Spleen (tissue), 7 donors: ENCODE results near the gene ELK1.
A peak's percentile ranks its signal among the peaks of the same experiment; 100 is the strongest.

ENCODE experiments used
- POLR2AphosphoS5 ChIP-seq, 3 donors: sonication (generic); formaldehyde crosslinking; IDR thresholded peaks; one replicate each; pipeline ENCODE4 v1.5.1; 2017; ENCODE audit warnings: antibody characterized with exemption in 3 of 3
- TF ChIP-seq, protein P1 (sequence below), 11 experiments: fragments of 200-600 bp in 7 of 11; fragments of 450-650 bp in 4 of 11; sonication (generic) in 4 of 11; IDR thresholded peaks in 8 of 11; conservative IDR thresholded peaks in 3 of 11; 1 replicate in 7 of 11; 2 replicates in 4 of 11; pipeline versions ENCODE4 v1.4.0 to v1.8.0; 2016 to 2021; ENCODE audit warnings: antibody characterized with exemption in 11 of 11, inconsistent platforms in 4 of 11, mild to moderate bottlenecking in 1 of 11
- donor health status: DM: no; HTN: no; CAD: no; lungs with moderate emphysema.
- donor health status: DM: no; HTN: no; CAD: no.
- donor health status: DM: no; HTN: no; CAD: no.

DNA sequence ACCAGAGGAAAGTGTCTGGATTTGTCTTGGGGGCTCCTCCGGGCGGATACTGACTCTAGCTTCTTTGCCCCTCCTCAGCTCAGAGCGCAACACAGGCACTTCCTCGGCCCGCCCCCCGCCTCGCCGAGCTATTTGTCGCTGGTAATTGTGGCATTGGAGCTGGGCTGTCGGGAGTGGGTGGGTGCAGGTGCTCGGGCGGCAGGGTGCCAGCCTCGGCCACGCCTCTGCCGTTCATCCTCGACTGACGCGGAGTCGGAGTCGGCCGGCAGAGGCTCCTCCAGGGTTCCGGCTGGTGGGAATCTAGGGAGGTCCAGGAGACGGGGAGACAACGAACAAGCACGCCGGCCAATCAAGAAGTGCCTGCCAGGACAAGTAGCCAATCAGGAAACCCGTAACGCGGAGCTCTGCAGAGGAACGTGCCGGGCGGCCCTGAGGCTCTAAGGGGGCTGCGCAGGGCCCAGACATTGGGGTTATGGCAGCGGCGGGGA, 26.8 kb downstream of the ELK1 start:
- TF ChIP-seq, protein P1, sequence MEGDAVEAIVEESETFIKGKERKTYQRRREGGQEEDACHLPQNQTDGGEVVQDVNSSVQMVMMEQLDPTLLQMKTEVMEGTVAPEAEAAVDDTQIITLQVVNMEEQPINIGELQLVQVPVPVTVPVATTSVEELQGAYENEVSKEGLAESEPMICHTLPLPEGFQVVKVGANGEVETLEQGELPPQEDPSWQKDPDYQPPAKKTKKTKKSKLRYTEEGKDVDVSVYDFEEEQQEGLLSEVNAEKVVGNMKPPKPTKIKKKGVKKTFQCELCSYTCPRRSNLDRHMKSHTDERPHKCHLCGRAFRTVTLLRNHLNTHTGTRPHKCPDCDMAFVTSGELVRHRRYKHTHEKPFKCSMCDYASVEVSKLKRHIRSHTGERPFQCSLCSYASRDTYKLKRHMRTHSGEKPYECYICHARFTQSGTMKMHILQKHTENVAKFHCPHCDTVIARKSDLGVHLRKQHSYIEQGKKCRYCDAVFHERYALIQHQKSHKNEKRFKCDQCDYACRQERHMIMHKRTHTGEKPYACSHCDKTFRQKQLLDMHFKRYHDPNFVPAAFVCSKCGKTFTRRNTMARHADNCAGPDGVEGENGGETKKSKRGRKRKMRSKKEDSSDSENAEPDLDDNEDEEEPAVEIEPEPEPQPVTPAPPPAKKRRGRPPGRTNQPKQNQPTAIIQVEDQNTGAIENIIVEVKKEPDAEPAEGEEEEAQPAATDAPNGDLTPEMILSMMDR (IDR thresholded peaks at IDR 0.05 in 8 of 11, conservative IDR thresholded peaks at IDR 0.05 in 3 of 11), result no peak
- peak in 2 of 3 donors; percentile 56 to 68 for TF ChIP-seq POLR2AphosphoS5 (IDR thresholded peaks at IDR 0.05)
